Measurements from ENCODE around the gene PYGO1.
"Not testable (repeated sequence)": the region's sequence is repeated elsewhere in the genome, so short reads cannot be mapped to it uniquely, and the experiment has no call there.

The PYGO1 gene

GRCh38 chr15:55507567-55507966 is 80.6 kb downstream of the PYGO1 start:
- TF ChIP-seq ZNF8 (CRISPR knock-in tag; IDR thresholded peaks at IDR 0.05), result no peak
- no peak for TF ChIP-seq BACH2 (CRISPR knock-in tag; IDR thresholded peaks at IDR 0.05; ENCODE audit: borderline replicate concordance)
- no peak for TF ChIP-seq ZFP3 (CRISPR knock-in tag; IDR thresholded peaks at IDR 0.05)
- no peak for TF ChIP-seq TSHZ2 (CRISPR knock-in tag; IDR thresholded peaks at IDR 0.05)
- TF ChIP-seq GLIS3 (CRISPR knock-in tag; IDR thresholded peaks at IDR 0.05), result no peak
- no peak for TF ChIP-seq CREB5 (CRISPR knock-in tag; IDR thresholded peaks at IDR 0.05; ENCODE audit: low read depth)
- no peak for TF ChIP-seq PPARA (CRISPR knock-in tag; IDR thresholded peaks at IDR 0.05; ENCODE audit: borderline replicate concordance)
- TF ChIP-seq CSDC2 (CRISPR knock-in tag; IDR thresholded peaks at IDR 0.05), result no peak
- TF ChIP-seq POU6F1 (CRISPR knock-in tag; IDR thresholded peaks at IDR 0.05; ENCODE audit: borderline replicate concordance, low read depth), result no peak
- no peak for TF ChIP-seq CSRNP3 (CRISPR knock-in tag; IDR thresholded peaks at IDR 0.05)
- no peak for TF ChIP-seq SNAI2 (CRISPR knock-in tag; IDR thresholded peaks at IDR 0.05)
- TF ChIP-seq ISL1 (CRISPR knock-in tag; IDR thresholded peaks at IDR 0.05), result no peak
- TF ChIP-seq OSR1 (CRISPR knock-in tag; IDR thresholded peaks at IDR 0.05), result no peak
- no peak for TF ChIP-seq RARB (CRISPR knock-in tag; IDR thresholded peaks at IDR 0.05)
- no peak for TF ChIP-seq ZFP30 (CRISPR knock-in tag; IDR thresholded peaks at IDR 0.05)
- no peak for TF ChIP-seq TOX (CRISPR knock-in tag; IDR thresholded peaks at IDR 0.05; ENCODE audit: borderline replicate concordance)
- no peak for TF ChIP-seq TCF4 (CRISPR knock-in tag; IDR thresholded peaks at IDR 0.05; ENCODE audit: borderline replicate concordance)
- no peak for TF ChIP-seq ZNF70 (CRISPR knock-in tag; IDR thresholded peaks at IDR 0.05)
- no peak for ATAC-seq

GRCh38 chr15:55505407-55505806 is 82.7 kb downstream of the PYGO1 start:
- ATAC-seq, result not testable (repeated sequence)

- ATAC-seq, result no peak
- TF ChIP-seq TCF4 (CRISPR knock-in tag; IDR thresholded peaks at IDR 0.05; ENCODE audit: borderline replicate concordance) (no peak), ZC3H10 (CRISPR knock-in tag; IDR thresholded peaks at IDR 0.05) (no peak), PATZ1 (CRISPR knock-in tag; IDR thresholded peaks at IDR 0.05; ENCODE audit: borderline replicate concordance) (no peak), TSHZ2 (CRISPR knock-in tag; IDR thresholded peaks at IDR 0.05) (no peak), RARB (CRISPR knock-in tag; IDR thresholded peaks at IDR 0.05) (no peak), TOX (CRISPR knock-in tag; IDR thresholded peaks at IDR 0.05; ENCODE audit: borderline replicate concordance) (no peak), GLIS3 (CRISPR knock-in tag; IDR thresholded peaks at IDR 0.05) (no peak), PPARA (CRISPR knock-in tag; IDR thresholded peaks at IDR 0.05; ENCODE audit: borderline replicate concordance) (no peak), ZNF70 (CRISPR knock-in tag; IDR thresholded peaks at IDR 0.05) (no peak), ZFP3 (CRISPR knock-in tag; IDR thresholded peaks at IDR 0.05) (no peak), CREB5 (CRISPR knock-in tag; IDR thresholded peaks at IDR 0.05; ENCODE audit: low read depth) (no peak), OSR1 (CRISPR knock-in tag; IDR thresholded peaks at IDR 0.05) (no peak), SNAI2 (CRISPR knock-in tag; IDR thresholded peaks at IDR 0.05) (no peak), ZFP30 (CRISPR knock-in tag; IDR thresholded peaks at IDR 0.05) (no peak), ZNF8 (CRISPR knock-in tag; IDR thresholded peaks at IDR 0.05) (no peak), CSRNP3 (CRISPR knock-in tag; IDR thresholded peaks at IDR 0.05) (no peak), ZNF565 (CRISPR knock-in tag; conservative IDR thresholded peaks at IDR 0.05; ENCODE audit: low read depth) (no peak), ISL1 (CRISPR knock-in tag; IDR thresholded peaks at IDR 0.05) (no peak), ESRRG (CRISPR knock-in tag; IDR thresholded peaks at IDR 0.05) (no peak)
Measured at GRCh38 chr15:55499151-55499550, 89.0 kb downstream of the PYGO1 start.
